Gastrocnemius medialis (tissue), 4 donors: ENCODE measurements around the gene TRIM14. TPM values are rescaled to one million over a fixed set of nuclear protein-coding genes. Genes with fewer than 3 reads are reported as not detected.

Source experiments
- ATAC-seq, 2 donors: fragments of 150-250 bp; one replicate each; pipeline ENCODE4 v1.9.1; 2016
- DNase-seq, 2 donors: peaks; one replicate each; pipeline ENCODE4 v3.0.0-alpha.2; 2019
- H3K27ac ChIP-seq, 4 donors: fragments of 200-600 bp; sonication (generic); 1 replicate in 1 of 4; 2 replicates in 3 of 4; pipeline ENCODE4 v1.5.1; 2016 to 2018; ENCODE audit warnings: mild to moderate bottlenecking in 2 of 4, moderate library complexity in 1 of 4
- H3K27me3 ChIP-seq, 3 donors: fragments of 200-600 bp; sonication (generic) in 2 of 3; 1 replicate in 1 of 3; 2 replicates in 2 of 3; pipeline versions ENCODE4 v1.5.1 to v1.6.0; 2016 to 2019; ENCODE audit warnings: mild to moderate bottlenecking in 1 of 3, moderate library complexity in 1 of 3
- H3K36me3 ChIP-seq, 2 donors: fragments of 200-600 bp; sonication (generic) in 1 of 2; one replicate each; pipeline ENCODE4 v1.5.1; 2017 to 2018
- H3K4me1 ChIP-seq, 2 donors: fragments of 200-600 bp; sonication (generic) in 1 of 2; one replicate each; pipeline ENCODE4 v1.5.1; 2016 to 2017; ENCODE audit warnings: mild to moderate bottlenecking in 2 of 2
- H3K4me3 ChIP-seq, 4 donors: fragments of 200-600 bp; sonication (generic) in 3 of 4; 1 replicate in 1 of 4; 2 replicates in 3 of 4; pipeline ENCODE4 v1.5.1; 2016 to 2019; ENCODE audit warnings: mild to moderate bottlenecking in 2 of 4
- H3K9me3 ChIP-seq, 3 donors: fragments of 200-600 bp; sonication (generic) in 2 of 3; 1 replicate in 1 of 3; 2 replicates in 2 of 3; pipeline ENCODE4 v1.5.1; 2016 to 2019
- POLR2A ChIP-seq, 2 donors: fragments of 450-650 bp; IDR thresholded peaks; one replicate each; pipeline ENCODE4 v1.6.1; 2017; ENCODE audit warnings: antibody characterized with exemption in 2 of 2, mild to moderate bottlenecking in 2 of 2, moderate library complexity in 2 of 2
- in situ Hi-C, 4 donors: fragments of 200-750 bp; cut with MboI; loops; one replicate each; pipeline versions ENCODE4 v1.15.0 to v1.8.0; 2017; ENCODE audit warnings: low sequenced_read_pairs in 4 of 4
- intact Hi-C: fragments of 100-400 bp; cut with DNase I; formaldehyde crosslinking; loops from one replicate; pipeline ENCODE4 v1.15.1; 2023; ENCODE audit warnings: low total_unique reads
- total RNA-seq, 4 donors: library from RNA; depleted of rRNA; stranded (reverse); fragments of >200 nt; gene quantifications; one replicate each; pipeline versions ENCODE4 v1.1.0 to v1.2.3, GENCODE V29; 2016
- TF ChIP-seq, protein P1 (sequence below), 5 experiments: fragments of 450-650 bp in 3 of 5; fragments of 200-600 bp in 2 of 5; sonication (generic) in 2 of 5; IDR thresholded peaks in 4 of 5; conservative IDR thresholded peaks in 1 of 5; 1 replicate in 4 of 5; 2 replicates in 1 of 5; pipeline ENCODE4 v1.5.1; 2016 to 2019; ENCODE audit warnings: antibody characterized with exemption in 5 of 5, mild to moderate bottlenecking in 3 of 5, moderate library complexity in 3 of 5

The TRIM14 gene
- total RNA-seq, 4 donors from 2014 or later: 1.1 to 3.2 (median 1.3) TPM

DNA sequence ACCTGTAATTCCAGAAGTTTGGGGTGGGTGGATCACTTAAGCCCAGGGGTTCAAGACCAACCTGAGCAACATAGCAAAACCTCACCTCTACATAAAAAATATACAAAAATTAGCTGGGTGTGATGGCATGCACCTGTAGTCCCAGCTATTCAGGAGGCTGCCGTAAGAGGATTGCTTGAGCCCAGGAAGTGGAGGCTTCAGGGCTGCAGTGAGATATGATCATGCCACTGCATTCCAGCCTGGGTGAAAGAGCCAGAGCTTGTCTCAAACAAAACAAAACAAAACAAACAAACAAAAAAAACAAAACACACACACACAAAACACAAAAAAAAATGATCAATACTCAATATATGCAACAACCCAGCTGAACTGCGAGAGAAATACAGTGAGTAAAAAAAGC lies 29.5 kb upstream of the TRIM14 start:
- Histone ChIP-seq H3K27ac (no peak overlapping the region), H3K4me1 (no peaks in the 10 kb centered on the region), H3K27me3 (no peaks in the 10 kb centered on the region), H3K9me3 (no peaks in the 10 kb centered on the region), H3K4me3 (no peak overlapping the region), H3K36me3 (no peaks in the 10 kb centered on the region)
- intact Hi-C loops (no loop called here), in situ Hi-C loops (no loop called here)
- no peak for DNase-seq
- no peak for ATAC-seq
- TF ChIP-seq, protein P1, sequence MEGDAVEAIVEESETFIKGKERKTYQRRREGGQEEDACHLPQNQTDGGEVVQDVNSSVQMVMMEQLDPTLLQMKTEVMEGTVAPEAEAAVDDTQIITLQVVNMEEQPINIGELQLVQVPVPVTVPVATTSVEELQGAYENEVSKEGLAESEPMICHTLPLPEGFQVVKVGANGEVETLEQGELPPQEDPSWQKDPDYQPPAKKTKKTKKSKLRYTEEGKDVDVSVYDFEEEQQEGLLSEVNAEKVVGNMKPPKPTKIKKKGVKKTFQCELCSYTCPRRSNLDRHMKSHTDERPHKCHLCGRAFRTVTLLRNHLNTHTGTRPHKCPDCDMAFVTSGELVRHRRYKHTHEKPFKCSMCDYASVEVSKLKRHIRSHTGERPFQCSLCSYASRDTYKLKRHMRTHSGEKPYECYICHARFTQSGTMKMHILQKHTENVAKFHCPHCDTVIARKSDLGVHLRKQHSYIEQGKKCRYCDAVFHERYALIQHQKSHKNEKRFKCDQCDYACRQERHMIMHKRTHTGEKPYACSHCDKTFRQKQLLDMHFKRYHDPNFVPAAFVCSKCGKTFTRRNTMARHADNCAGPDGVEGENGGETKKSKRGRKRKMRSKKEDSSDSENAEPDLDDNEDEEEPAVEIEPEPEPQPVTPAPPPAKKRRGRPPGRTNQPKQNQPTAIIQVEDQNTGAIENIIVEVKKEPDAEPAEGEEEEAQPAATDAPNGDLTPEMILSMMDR (IDR thresholded peaks at IDR 0.05 in 4 of 5, conservative IDR thresholded peaks at IDR 0.05 in 1 of 5): no peak
- TF ChIP-seq POLR2A (IDR thresholded peaks at IDR 0.05): no peak

DNA sequence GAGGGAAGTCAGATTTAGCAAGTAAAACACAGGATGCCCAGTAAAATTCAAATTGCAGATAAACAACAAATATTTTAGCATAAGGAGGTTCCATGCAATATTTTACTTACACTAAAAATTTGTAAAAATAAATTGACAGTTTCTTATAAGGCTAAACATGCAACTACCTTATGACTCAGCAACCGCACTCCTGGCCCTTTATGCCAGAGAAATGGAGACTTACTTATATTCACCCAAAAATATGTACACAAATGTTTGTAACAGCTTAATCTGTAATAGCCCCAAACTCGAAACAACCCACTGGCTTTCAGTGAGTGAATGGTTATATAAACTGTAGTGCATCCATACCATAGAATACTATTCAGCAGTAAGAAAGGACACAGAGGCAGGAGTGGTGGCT lies 28.6 kb upstream of the TRIM14 start:
- H3K27ac ChIP-seq: no peak overlapping the region
- H3K36me3 ChIP-seq: no peaks in the 10 kb centered on the region
- in situ Hi-C loops (no loop called here), intact Hi-C loops (no loop called here)
- DNase-seq: no peak
- ATAC-seq: no peak
- no peaks in the 10 kb centered on the region for H3K4me1 ChIP-seq
- no peak overlapping the region for H3K4me3 ChIP-seq
- no peaks in the 10 kb centered on the region for H3K9me3 ChIP-seq
- no peak for TF ChIP-seq POLR2A (IDR thresholded peaks at IDR 0.05)
- TF ChIP-seq, protein P1 (IDR thresholded peaks at IDR 0.05 in 4 of 5, conservative IDR thresholded peaks at IDR 0.05 in 1 of 5): no peak
- H3K27me3 ChIP-seq: no peaks in the 10 kb centered on the region

DNA sequence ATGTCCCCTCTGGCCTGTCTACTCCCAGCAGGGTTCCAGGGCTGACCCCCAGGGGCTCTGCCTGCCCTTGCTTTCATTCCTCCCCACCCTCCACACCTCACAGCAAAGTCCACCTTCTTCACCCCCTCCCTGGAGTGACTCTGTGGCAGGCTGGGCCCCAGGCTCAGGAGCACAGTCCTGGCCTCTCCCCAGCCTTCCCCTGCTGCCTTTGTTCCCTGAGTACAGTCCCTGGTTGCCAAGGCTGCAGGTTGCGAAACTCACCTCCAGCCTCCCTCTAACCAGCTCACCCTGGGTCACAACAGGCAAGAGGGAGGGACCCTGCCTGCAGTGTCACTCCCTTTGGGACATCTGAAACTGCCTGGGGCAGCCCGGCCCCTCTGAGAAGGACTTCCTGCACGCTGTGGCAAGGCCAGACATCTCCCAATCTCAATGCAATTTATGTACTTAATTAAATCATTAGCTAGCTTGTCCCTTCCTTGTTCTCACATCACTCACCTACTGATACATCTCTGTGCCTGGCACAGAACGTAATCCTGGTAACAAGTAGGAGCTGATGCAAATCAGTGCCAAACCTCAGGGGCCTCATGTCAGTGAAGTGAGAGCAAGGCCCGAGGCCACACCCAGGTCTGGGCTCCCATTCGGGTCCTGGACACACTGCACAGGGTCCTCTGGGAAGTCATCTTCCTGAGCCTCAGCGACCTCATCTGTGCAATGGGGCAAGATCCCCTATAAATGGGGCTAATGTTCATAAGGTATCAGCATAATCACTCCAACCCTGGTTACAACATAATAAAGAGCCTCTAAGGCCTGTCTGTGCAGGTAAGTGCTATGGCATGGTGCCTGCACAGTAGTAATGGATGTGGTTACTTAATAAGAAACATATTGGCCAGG lies 27.3 kb upstream of the TRIM14 start:
- H3K27me3 ChIP-seq: no peaks in the 10 kb centered on the region
- no peak overlapping the region for H3K4me3 ChIP-seq
- no peak overlapping the region for H3K27ac ChIP-seq
- no peak for ATAC-seq
- no peak for TF ChIP-seq POLR2A (IDR thresholded peaks at IDR 0.05)
- TF ChIP-seq, protein P1 (IDR thresholded peaks at IDR 0.05 in 4 of 5, conservative IDR thresholded peaks at IDR 0.05 in 1 of 5): no peak
- in situ Hi-C loops: no loop called here
- intact Hi-C loops: no loop called here
- DNase-seq: no peak
- no peaks in the 10 kb centered on the region for H3K36me3 ChIP-seq
- no peaks in the 10 kb centered on the region for H3K4me1 ChIP-seq
- no peaks in the 10 kb centered on the region for H3K9me3 ChIP-seq

DNA sequence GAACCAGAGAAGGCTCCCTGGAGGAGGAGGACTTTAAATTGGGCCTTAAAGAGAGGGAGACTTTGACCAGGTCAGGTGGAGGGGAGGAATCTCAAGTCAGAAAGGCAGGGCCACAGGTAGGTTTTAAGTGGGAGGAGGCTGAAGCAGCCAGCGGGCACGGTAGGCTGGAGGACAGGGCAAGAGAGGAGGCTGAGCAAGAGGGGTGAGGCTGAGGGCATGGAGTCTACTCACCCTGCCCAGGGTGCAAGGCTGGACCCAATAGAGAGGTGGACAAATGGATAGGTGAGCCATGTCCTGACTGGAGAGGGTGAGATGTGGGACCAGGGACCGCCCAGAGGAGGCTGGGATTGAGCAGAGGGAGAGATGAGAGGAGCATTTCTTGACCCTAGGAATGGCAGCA lies 25.6 kb upstream of the TRIM14 start:
- H3K4me1 ChIP-seq: no peaks in the 10 kb centered on the region
- no peak overlapping the region for H3K27ac ChIP-seq
- DNase-seq (no peak), ATAC-seq (no peak)
- no peaks in the 10 kb centered on the region for H3K36me3 ChIP-seq
- no peak overlapping the region for H3K4me3 ChIP-seq
- no peaks in the 10 kb centered on the region for H3K9me3 ChIP-seq
- no peak for TF ChIP-seq POLR2A (IDR thresholded peaks at IDR 0.05)
- TF ChIP-seq, protein P1 (IDR thresholded peaks at IDR 0.05 in 4 of 5, conservative IDR thresholded peaks at IDR 0.05 in 1 of 5): no peak
- H3K27me3 ChIP-seq: no peaks in the 10 kb centered on the region
- in situ Hi-C loops: no loop called here
- intact Hi-C loops: no loop called here
